GM23248 (cell line): ENCODE results near the gene RRAGB.

Experiments
- EZH2 ChIP-seq: fragments of 200-600 bp; sonication (generic); IDR thresholded peaks from 2 replicates; pipeline ENCODE4 v1.6.1; 2018; ENCODE audit warnings: antibody characterized with exemption, mild to moderate bottlenecking; ENCODE audit not compliant: insufficient read depth, poor library complexity, severe bottlenecking
- EZH2phosphoT487 ChIP-seq: fragments of 200-600 bp; sonication (generic); IDR thresholded peaks from 2 replicates; pipeline ENCODE4 v1.6.1; 2018; ENCODE audit warnings: antibody characterized with exemption, moderate library complexity, mild to moderate bottlenecking, low read depth; ENCODE audit not compliant: insufficient read depth

- TF ChIP-seq EZH2 (no peak), EZH2phosphoT487 (no peak)
Observed at GRCh38 chrX:55716937-55717336, 612 bp upstream of the RRAGB start.
